ENCODE measurements around the gene TUBB.

TUBB gene

DNA sequence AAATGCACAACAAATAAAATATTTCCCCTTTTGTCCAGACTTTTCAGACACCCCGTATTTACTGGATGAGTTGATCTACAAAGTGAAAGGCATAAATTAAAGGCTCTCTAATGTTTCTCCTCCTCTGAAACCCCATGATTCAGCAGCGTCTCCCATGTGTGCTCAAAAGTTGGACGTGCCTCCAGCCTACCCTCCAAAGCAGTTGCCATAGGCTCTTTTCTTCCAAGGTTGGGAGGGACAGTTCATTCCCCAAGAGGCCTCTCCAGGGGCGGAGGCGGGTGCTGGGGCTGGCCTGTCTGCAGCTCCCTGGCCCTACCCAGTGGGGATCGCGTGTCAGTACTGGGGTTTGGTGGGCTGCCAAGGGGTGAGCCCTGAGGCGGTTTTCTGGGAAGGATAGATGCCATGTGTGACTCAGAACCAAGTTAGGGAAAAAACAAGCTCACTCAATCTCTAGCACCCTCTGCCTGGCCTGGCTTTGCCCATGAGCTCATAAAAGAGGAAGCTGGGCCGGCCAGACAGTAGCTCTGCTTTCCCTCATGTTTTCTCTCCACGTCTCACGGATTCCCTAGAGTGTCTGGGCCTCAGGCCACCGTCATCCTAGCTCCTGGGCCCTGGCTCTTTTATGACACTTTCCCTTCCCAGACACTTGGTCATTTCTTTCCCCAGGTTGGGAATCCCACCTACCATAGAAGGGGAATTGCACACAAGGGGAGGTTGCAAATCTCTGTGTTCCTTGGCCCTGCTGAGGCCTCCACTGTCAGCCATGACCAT is 32.2 kb downstream of the TUBB start (continued):
- TF ChIP-seq, protein P1, sequence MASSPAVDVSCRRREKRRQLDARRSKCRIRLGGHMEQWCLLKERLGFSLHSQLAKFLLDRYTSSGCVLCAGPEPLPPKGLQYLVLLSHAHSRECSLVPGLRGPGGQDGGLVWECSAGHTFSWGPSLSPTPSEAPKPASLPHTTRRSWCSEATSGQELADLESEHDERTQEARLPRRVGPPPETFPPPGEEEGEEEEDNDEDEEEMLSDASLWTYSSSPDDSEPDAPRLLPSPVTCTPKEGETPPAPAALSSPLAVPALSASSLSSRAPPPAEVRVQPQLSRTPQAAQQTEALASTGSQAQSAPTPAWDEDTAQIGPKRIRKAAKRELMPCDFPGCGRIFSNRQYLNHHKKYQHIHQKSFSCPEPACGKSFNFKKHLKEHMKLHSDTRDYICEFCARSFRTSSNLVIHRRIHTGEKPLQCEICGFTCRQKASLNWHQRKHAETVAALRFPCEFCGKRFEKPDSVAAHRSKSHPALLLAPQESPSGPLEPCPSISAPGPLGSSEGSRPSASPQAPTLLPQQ (tag by site-specific recombination; IDR thresholded peaks at IDR 0.05) = peak; percentile 82
- TF ChIP-seq ZNF350 (tag by site-specific recombination; IDR thresholded peaks at IDR 0.05) (no peak), ZNF324 (tag by site-specific recombination; IDR thresholded peaks at IDR 0.05) (peak; percentile 58; the same call in 1 of the 2 replicates), OVOL3 (tag by site-specific recombination; IDR thresholded peaks at IDR 0.05) (no peak), ZNF391 (tag by site-specific recombination; IDR thresholded peaks at IDR 0.05; ENCODE audit: borderline replicate concordance, low read depth) (0 out of 2 replicates have a peak, but pooled peaks have one; percentile 28), ZNF202 (tag by site-specific recombination; IDR thresholded peaks at IDR 0.05; ENCODE audit: borderline replicate concordance) (no peak), GLIS1 (tag by site-specific recombination; IDR thresholded peaks at IDR 0.05) (peak; percentile 86), ZNF184 (tag by site-specific recombination; IDR thresholded peaks at IDR 0.05) (peak; percentile 76; the same call in 1 of the 2 replicates), YY1 (tag by site-specific recombination; IDR thresholded peaks at IDR 0.05) (0 out of 2 replicates have a peak, but pooled peaks have one; percentile 25), OSR2 (tag by site-specific recombination; IDR thresholded peaks at IDR 0.05) (peak; percentile 98), ZNF155 (tag by site-specific recombination; IDR thresholded peaks at IDR 0.05) (no peak), ZNF138 (tag by site-specific recombination; IDR thresholded peaks at IDR 0.05; ENCODE audit: borderline replicate concordance) (no peak), ZNF530 (tag by site-specific recombination; IDR thresholded peaks at IDR 0.05; ENCODE audit: low read depth) (no peak), TRIM28 (IDR thresholded peaks at IDR 0.05; ENCODE audit: borderline replicate concordance, low read length) (no peak), ZIC2 (tag by site-specific recombination; IDR thresholded peaks at IDR 0.05) (peak; percentile 77), ZNF157 (tag by site-specific recombination; IDR thresholded peaks at IDR 0.05) (no peak), ZNF785 (tag by site-specific recombination; IDR thresholded peaks at IDR 0.05) (no peak), ZNF211 (tag by site-specific recombination; IDR thresholded peaks at IDR 0.05; ENCODE audit: low read depth) (no peak), ZNF24 (tag by site-specific recombination; IDR thresholded peaks at IDR 0.05) (peak; percentile 82; the same call in 1 of the 2 replicates)
- TF ChIP-seq, protein P2, sequence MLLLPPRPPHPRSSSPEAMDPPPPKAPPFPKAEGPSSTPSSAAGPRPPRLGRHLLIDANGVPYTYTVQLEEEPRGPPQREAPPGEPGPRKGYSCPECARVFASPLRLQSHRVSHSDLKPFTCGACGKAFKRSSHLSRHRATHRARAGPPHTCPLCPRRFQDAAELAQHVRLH (tag by site-specific recombination; IDR thresholded peaks at IDR 0.05) = peak; percentile 48
- TF ChIP-seq, protein P3, sequence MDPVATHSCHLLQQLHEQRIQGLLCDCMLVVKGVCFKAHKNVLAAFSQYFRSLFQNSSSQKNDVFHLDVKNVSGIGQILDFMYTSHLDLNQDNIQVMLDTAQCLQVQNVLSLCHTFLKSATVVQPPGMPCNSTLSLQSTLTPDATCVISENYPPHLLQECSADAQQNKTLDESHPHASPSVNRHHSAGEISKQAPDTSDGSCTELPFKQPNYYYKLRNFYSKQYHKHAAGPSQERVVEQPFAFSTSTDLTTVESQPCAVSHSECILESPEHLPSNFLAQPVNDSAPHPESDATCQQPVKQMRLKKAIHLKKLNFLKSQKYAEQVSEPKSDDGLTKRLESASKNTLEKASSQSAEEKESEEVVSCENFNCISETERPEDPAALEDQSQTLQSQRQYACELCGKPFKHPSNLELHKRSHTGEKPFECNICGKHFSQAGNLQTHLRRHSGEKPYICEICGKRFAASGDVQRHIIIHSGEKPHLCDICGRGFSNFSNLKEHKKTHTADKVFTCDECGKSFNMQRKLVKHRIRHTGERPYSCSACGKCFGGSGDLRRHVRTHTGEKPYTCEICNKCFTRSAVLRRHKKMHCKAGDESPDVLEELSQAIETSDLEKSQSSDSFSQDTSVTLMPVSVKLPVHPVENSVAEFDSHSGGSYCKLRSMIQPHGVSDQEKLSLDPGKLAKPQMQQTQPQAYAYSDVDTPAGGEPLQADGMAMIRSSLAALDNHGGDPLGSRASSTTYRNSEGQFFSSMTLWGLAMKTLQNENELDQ (tag by site-specific recombination; IDR thresholded peaks at IDR 0.05; ENCODE audit: low read depth) = no peak
- TF ChIP-seq, protein P4, sequence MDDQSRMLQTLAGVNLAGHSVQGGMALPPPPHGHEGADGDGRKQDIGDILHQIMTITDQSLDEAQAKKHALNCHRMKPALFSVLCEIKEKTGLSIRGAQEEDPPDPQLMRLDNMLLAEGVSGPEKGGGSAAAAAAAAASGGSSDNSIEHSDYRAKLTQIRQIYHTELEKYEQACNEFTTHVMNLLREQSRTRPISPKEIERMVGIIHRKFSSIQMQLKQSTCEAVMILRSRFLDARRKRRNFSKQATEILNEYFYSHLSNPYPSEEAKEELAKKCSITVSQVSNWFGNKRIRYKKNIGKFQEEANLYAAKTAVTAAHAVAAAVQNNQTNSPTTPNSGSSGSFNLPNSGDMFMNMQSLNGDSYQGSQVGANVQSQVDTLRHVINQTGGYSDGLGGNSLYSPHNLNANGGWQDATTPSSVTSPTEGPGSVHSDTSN (CRISPR knock-in tag; IDR thresholded peaks at IDR 0.05) = no peak
- TF ChIP-seq, protein P5, sequence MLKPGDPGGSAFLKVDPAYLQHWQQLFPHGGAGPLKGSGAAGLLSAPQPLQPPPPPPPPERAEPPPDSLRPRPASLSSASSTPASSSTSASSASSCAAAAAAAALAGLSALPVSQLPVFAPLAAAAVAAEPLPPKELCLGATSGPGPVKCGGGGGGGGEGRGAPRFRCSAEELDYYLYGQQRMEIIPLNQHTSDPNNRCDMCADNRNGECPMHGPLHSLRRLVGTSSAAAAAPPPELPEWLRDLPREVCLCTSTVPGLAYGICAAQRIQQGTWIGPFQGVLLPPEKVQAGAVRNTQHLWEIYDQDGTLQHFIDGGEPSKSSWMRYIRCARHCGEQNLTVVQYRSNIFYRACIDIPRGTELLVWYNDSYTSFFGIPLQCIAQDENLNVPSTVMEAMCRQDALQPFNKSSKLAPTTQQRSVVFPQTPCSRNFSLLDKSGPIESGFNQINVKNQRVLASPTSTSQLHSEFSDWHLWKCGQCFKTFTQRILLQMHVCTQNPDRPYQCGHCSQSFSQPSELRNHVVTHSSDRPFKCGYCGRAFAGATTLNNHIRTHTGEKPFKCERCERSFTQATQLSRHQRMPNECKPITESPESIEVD (tag by site-specific recombination; IDR thresholded peaks at IDR 0.05) = no peak
- TF ChIP-seq, protein P6, sequence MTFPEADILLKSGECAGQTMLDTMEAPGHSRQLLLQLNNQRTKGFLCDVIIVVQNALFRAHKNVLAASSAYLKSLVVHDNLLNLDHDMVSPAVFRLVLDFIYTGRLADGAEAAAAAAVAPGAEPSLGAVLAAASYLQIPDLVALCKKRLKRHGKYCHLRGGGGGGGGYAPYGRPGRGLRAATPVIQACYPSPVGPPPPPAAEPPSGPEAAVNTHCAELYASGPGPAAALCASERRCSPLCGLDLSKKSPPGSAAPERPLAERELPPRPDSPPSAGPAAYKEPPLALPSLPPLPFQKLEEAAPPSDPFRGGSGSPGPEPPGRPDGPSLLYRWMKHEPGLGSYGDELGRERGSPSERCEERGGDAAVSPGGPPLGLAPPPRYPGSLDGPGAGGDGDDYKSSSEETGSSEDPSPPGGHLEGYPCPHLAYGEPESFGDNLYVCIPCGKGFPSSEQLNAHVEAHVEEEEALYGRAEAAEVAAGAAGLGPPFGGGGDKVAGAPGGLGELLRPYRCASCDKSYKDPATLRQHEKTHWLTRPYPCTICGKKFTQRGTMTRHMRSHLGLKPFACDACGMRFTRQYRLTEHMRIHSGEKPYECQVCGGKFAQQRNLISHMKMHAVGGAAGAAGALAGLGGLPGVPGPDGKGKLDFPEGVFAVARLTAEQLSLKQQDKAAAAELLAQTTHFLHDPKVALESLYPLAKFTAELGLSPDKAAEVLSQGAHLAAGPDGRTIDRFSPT (tag by site-specific recombination; IDR thresholded peaks at IDR 0.05) = peak; percentile 67; the same call in 1 of the 2 replicates
- TF ChIP-seq, protein P7, sequence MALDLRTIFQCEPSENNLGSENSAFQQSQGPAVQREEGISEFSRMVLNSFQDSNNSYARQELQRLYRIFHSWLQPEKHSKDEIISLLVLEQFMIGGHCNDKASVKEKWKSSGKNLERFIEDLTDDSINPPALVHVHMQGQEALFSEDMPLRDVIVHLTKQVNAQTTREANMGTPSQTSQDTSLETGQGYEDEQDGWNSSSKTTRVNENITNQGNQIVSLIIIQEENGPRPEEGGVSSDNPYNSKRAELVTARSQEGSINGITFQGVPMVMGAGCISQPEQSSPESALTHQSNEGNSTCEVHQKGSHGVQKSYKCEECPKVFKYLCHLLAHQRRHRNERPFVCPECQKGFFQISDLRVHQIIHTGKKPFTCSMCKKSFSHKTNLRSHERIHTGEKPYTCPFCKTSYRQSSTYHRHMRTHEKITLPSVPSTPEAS (tag by site-specific recombination; IDR thresholded peaks at IDR 0.05) = no peak
